HG02884 (cell line): ENCODE results near the gene PTCSC3.
A peak's percentile ranks its signal among the peaks of the same experiment; 100 is the strongest.
"Not testable (repeated sequence)": the region's sequence is repeated elsewhere in the genome, so short reads cannot be mapped to it uniquely, and the experiment has no call there.

Source experiments
- ATAC-seq: cut with Tn5 transposase; IDR thresholded peaks from one replicate; pipeline ENCODE4 v1.9.1; 2021; ENCODE audit warnings: mild to moderate bottlenecking, moderate library complexity; ENCODE audit not compliant: unreplicated experiment

PTCSC3 gene

DNA sequence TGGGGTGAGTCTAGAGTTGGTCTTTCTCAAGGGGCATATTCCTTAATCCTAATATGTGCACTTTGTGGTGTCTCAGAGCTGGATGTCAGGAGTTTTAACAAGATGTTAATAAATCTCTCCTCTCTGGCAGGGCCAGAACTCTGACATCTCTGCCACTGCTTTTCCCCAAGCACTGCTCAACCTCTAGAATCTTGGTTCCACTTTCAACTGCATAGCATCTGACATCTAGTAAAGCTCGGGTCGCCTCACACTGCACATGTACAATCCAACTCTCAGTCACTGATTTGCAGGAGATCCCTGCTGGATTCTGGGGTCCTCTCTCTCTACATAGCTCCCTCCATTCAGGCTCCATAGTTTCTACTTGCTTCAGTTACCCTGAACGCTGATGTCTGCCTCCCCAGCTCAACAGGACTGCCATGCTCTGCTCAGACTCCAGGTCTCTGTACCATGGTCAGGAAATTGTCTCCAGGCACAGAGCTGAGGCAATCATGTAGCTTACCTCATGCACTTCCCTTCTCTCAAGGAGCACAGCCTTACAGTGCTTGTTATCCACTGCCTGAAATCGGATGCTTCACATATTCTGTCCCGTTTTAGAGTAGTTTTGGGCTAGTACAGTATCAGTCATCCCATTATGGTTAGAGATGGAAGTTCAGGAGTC, 1.6 kb downstream of the PTCSC3 start:
- no peak for ATAC-seq

- ATAC-seq: no peak
Observed at GRCh38 chr14:36173161-36173560, 3.4 kb downstream of the PTCSC3 start.

GRCh38 chr14:36171607-36172006, 4.9 kb downstream of the PTCSC3 start:
- ATAC-seq: no peak

DNA sequence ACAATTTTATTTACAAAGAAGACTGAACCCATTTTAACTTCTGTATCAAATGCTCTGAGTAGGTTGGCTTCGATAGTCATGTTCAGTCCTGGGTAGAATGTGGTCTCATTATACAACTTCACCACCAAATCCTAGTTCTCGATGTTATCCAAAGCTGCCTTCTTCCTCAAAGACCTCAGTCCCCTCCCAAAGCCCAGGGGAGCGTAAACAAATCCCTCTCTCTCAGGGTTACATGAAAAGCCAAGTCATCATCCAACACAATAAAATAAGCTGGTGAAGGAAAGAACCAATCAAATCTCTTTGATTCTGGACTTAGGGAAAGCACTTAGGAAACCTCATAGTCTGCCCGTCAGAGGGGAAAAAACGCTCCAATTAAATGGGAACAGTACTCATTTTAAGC, 9.1 kb downstream of the PTCSC3 start:
- no peak for ATAC-seq

DNA sequence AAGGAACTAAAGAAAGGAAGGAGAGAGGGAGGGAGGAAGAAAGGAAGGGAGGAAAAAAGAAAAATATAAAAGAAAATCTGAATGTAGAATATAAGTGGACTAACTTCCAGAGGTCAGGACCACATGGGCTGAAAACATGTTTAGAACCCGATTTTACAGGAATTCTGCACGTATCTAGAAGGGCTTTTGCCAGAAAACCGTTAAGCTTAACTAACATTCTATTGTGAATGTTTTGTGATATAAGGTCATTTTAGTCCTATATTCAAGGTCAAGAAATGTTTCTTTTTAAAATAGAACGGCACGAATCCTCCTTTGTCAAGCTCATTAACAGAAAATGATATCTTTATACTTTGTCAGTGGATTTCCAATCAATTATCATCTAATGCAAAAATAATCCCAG, 13.1 kb downstream of the PTCSC3 start:
- no peak for ATAC-seq

DNA sequence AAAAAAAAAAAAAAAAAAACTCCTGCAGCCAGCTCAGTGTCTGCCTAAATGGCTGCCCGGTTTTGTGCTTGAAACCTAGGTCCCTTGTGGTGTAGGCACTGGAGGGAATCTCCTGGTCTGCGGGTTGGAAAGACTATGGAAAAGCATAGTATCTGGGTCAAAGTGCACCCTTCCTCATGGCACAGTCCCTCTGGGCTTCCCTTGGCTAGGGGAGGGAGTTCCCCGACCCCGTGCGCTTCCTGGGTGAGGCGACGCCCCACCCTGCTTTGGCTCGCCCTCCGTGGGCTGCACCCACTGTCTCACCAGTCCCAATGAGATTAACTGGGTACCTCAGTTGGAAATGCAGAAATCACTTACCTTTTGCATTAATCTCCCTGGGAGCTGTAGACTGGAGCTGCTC, 14.3 kb downstream of the PTCSC3 start:
- ATAC-seq: no peak

DNA sequence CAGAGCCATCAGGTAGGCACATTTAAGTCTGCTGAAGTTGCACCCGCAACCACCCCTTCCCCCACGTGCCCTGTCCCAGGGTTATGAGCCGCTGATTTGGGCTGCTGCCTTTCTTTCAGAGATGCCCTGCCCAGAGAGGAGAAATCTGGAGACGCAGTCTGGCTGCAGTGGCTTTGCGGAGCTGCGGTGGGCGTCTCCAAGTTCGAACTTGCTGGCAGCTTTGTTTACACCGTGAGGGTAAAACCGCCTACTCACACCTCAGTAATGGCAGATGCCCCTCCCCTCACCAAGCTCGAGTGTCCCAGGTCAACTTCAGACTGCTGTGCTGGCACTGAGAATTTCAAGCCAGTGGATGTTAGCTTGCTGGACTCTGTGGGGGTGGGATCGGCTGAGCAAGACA, 14.7 kb downstream of the PTCSC3 start:
- no peak for ATAC-seq

- no peak for ATAC-seq
Observed at GRCh38 chr14:36151335-36151734, 25.2 kb downstream of the PTCSC3 start.

DNA sequence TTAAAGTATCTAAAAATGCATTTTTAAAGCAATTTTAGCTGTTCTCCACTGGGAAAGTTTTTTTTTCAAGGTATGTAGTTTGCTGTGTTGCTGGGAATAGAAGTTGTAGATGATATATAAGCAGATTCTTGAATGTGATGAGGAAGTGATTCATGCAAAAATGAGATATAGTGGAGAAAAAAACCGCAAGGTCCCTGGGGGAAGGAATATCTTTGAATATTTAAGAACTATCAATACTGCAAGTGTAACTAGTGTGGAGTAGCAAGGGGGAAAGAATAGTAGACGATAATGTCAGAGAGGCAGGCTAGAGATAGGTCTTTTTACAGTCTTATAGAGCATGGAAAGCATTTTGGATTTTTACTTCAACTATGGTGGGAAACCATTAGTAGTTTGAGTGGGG, 42.5 kb downstream of the PTCSC3 start:
- ATAC-seq: no peak

- no peak for ATAC-seq
Observed at GRCh38 chr14:36132826-36133225, 43.7 kb downstream of the PTCSC3 start.

DNA sequence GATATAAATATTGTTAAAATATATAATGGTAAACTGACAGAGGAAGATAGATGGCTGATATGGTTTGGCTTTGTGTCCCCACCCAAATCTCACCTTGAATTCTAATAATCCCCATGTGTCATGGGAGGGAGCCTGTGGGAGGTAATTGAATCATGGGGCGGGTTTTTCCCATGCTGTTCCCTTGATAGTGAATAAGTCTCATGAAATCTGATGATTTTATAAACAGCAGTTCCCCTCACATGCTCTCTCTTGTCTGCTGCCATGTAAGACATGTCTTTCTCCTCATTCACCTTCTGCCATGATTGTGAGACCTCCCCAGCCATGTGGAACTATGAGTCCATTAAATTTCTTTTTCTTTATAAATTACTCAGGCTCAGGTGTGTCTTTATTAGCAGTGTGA, 46.3 kb downstream of the PTCSC3 start:
- no peak for ATAC-seq

GRCh38 chr14:36129181-36129580, 47.3 kb downstream of the PTCSC3 start:
- no peak for ATAC-seq

- no peak for ATAC-seq
Observed at GRCh38 chr14:36113341-36113740, 63.2 kb downstream of the PTCSC3 start.

DNA sequence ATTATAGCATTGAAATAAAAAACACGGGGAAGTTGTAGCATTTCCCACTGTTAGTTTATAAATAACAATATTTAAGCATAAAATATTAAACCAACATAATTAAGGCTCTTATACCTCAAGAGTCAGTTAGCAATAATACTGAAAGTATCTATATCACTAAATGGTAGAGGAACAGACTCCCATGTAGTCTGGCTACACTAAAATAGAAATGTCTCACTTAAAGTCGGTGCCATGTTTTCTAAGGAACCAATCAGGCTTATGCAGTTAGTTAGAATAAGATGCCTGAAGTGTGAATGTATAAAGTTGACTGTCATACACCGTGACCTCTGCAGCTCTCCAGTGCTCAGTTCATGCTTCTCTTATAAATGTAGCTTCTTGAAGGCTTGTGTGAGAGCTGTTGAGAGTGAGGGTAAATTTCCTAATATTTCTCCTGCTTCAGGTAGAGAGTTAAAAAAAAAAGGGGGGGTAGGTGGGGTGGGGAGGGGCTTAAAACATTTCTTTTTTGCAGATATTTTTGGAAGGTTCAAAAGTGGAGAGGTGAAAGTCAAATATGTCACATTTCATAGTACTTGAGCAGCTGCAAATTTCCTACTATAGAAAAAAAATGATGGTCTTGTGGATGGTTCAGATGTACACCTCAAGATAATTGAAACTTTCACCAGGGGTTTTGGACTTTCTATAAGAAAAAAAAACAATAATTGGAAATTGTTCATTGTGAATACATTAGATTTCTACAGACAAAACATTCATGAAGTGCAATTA, 64.5 kb downstream of the PTCSC3 start:
- ATAC-seq: peak; percentile 78

DNA sequence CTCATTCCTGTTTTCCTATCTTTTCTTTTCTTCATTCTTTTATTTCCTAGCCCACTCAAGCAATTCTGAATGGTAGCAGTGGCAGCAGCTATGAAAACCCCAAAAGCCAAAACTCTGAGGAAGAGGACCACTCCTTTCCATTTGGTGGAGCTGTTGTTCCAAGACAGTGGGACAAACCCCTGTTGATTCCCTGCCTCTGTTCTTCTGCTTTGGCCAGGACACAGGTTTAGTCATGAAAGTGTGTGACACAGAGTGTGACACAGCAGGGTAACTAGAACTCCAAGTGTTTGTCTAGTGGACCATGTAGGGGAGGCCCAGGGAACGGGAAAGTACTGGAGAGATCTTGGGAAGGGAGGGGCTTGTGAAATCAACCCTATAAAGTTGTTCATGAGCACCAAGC, 71.1 kb downstream of the PTCSC3 start:
- no peak for ATAC-seq

GRCh38 chr14:36104258-36104657, 72.3 kb downstream of the PTCSC3 start:
- ATAC-seq: not testable (repeated sequence)

- no peak for ATAC-seq
Observed at GRCh38 chr14:36099619-36100018, 76.9 kb downstream of the PTCSC3 start.

DNA sequence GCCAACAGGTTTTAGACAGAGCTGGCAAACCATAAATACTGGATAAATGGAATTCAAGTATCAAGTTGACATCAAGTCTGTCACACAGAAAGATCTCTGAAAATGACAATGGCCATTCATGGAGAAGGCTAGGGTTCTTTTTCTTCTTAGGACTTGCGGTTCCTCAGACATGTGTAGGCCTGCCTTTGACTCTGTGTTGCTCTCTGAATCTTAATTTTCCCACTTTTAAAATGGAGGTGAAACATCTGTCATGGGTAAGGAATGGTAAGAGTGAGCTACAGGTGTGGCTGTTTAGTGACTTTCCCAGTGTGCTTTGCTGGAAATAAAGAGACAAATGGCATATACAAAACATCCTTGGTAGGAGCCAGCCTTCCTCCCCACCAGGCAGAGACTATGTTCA, 79.2 kb downstream of the PTCSC3 start:
- ATAC-seq: no peak

GRCh38 chr14:36096090-36096489, 80.4 kb downstream of the PTCSC3 start:
- ATAC-seq: no peak

- no peak for ATAC-seq
Observed at GRCh38 chr14:36094963-36095362, 81.6 kb downstream of the PTCSC3 start.

GRCh38 chr14:36091096-36091495, 85.4 kb downstream of the PTCSC3 start:
- no peak for ATAC-seq

GRCh38 chr14:36087411-36087810, 89.1 kb downstream of the PTCSC3 start:
- no peak for ATAC-seq
